ENCODE results near the gene CDA.

The CDA gene

GRCh38 chr1:20661207-20662109, 72.6 kb downstream of the CDA start, which contains the start of gene DDOST (continued):
- TF ChIP-seq ZNF645 (tag by site-specific recombination; IDR thresholded peaks at IDR 0.05) (no peak), RBAK (tag by site-specific recombination; IDR thresholded peaks at IDR 0.05) (no peak), ZNF48 (tag by site-specific recombination; IDR thresholded peaks at IDR 0.05) (no peak), ZBTB49 (tag by site-specific recombination; IDR thresholded peaks at IDR 0.05; ENCODE audit: low read depth) (no peak), ZNF473 (tag by site-specific recombination; IDR thresholded peaks at IDR 0.05) (no peak), ZNF112 (tag by site-specific recombination; IDR thresholded peaks at IDR 0.05) (no peak), ZBTB6 (tag by site-specific recombination; IDR thresholded peaks at IDR 0.05) (peak; percentile 67; the same call in 1 of the 2 replicates), ZNF701 (tag by site-specific recombination; IDR thresholded peaks at IDR 0.05) (no peak), ZSCAN16 (tag by site-specific recombination; IDR thresholded peaks at IDR 0.05) (no peak), ZNF248 (tag by site-specific recombination; IDR thresholded peaks at IDR 0.05) (no peak), ZNF544 (tag by site-specific recombination; IDR thresholded peaks at IDR 0.05) (no peak), KLF16 (tag by site-specific recombination; IDR thresholded peaks at IDR 0.05) (0 out of 2 replicates have a peak, but pooled peaks have one; percentile 25), REST (tag by site-specific recombination; IDR thresholded peaks at IDR 0.05) (no peak), ZNF391 (tag by site-specific recombination; IDR thresholded peaks at IDR 0.05; ENCODE audit: borderline replicate concordance, low read depth) (no peak), ZNF24 (tag by site-specific recombination; IDR thresholded peaks at IDR 0.05) (no peak; the same call in 1 of the 2 replicates), ZNF324 (tag by site-specific recombination; IDR thresholded peaks at IDR 0.05) (no peak), ZNF704 (tag by site-specific recombination; IDR thresholded peaks at IDR 0.05) (no peak), ZNF830 (tag by site-specific recombination; IDR thresholded peaks at IDR 0.05; ENCODE audit: low read depth) (no peak), ZNF426 (tag by site-specific recombination; IDR thresholded peaks at IDR 0.05) (no peak), ZNF664 (tag by site-specific recombination; IDR thresholded peaks at IDR 0.05) (no peak), INSM2 (tag by site-specific recombination; IDR thresholded peaks at IDR 0.05) (no peak), BCL11A (tag by site-specific recombination; IDR thresholded peaks at IDR 0.05; ENCODE audit: low read depth) (no peak), ZNF449 (tag by site-specific recombination; IDR thresholded peaks at IDR 0.05) (peak; percentile 85), BCL11B (tag by site-specific recombination; IDR thresholded peaks at IDR 0.05; ENCODE audit: low read depth) (no peak), ZNF530 (tag by site-specific recombination; IDR thresholded peaks at IDR 0.05; ENCODE audit: low read depth) (no peak), ZNF155 (tag by site-specific recombination; IDR thresholded peaks at IDR 0.05) (no peak)

Data from HEK293 (cell line).